Vagina (tissue), 2 donors: ENCODE data around the gene KRT38.

Experiments
- CTCF ChIP-seq, 3 experiments: fragments of 450-650 bp in 2 of 3; fragments of 200-600 bp in 1 of 3; sonication (generic) in 1 of 3; IDR thresholded peaks; one replicate each; pipeline ENCODE4 v1.5.1; 2017 to 2019; ENCODE audit warnings: antibody characterized with exemption in 3 of 3, mild to moderate bottlenecking in 2 of 3, moderate library complexity in 2 of 3
- POLR2A ChIP-seq, 2 donors: fragments of 450-650 bp; IDR thresholded peaks; one replicate each; pipeline ENCODE4 v1.6.1; 2017; ENCODE audit warnings: antibody characterized with exemption in 2 of 2, mild to moderate bottlenecking in 2 of 2, moderate library complexity in 2 of 2

DNA sequence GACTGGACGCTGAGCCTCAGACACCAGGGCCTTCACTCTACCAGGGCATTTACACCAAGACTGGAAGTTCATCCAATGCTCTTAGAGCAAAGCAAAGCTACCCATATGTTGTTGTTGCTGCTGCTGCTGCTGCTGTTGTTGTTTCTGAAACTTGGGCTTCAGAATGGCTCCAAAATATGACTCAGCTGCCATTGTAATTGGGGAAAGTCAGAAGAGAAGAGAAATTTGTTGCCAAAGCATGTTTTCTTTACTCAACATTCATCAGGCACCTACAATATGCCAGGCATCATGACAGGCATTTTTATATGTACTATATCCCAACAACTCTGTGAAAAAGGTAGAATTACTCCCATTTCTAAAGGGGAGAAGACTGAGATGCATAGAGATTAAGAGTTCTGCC is 14.5 kb upstream of the KRT38 start:
- TF ChIP-seq CTCF (IDR thresholded peaks at IDR 0.05) (no peak), POLR2A (IDR thresholded peaks at IDR 0.05) (no peak)
